HG02973 (cell line): ENCODE measurements around the gene UBASH3B.
"Not testable (repeated sequence)": the region's sequence is repeated elsewhere in the genome, so short reads cannot be mapped to it uniquely, and the experiment has no call there.

Source experiments
- ATAC-seq: cut with Tn5 transposase; IDR thresholded peaks from one replicate; pipeline ENCODE4 v1.9.1; 2021; ENCODE audit warnings: moderate library complexity; ENCODE audit not compliant: unreplicated experiment

Gene UBASH3B

DNA sequence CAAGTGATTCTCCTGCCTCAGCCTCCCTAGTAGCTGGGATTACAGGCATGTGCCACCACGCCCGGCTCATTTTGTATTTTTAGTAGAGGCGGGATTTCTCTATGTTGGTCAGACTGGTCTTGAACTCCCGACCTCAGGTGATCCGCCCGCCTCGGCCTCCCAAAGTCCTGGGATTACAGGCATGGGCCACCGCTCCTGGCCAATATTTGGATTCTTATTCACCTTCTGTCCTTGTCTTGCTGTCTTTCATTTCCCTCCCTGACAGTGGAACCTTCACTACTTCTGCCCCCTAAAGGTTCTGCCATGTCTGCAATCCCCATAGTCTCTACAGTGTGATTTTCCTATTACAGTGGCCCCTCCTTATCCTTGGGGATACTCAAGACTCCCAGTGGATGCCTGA is 75.2 kb downstream of the UBASH3B start:
- ATAC-seq = not testable (repeated sequence)

DNA sequence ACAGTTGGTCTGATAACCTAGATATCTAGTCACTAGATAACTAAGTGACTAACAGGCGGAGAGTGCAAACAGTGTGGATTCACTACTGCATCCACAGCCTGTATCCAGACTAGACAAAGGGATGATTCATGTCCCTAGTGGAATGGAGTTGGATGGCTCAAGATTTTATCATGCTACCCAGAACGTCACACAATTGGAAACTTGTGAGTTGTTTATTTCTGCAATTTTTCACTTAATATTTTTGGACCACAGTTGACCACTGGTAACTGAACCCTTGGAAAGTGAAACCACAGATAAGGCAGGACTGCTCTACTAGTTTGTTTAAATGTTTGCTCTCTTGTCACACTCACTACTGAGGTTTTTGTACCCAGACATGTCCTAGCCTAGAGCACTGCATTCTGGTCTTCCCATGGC is 76.0 kb downstream of the UBASH3B start:
- no peak for ATAC-seq

DNA sequence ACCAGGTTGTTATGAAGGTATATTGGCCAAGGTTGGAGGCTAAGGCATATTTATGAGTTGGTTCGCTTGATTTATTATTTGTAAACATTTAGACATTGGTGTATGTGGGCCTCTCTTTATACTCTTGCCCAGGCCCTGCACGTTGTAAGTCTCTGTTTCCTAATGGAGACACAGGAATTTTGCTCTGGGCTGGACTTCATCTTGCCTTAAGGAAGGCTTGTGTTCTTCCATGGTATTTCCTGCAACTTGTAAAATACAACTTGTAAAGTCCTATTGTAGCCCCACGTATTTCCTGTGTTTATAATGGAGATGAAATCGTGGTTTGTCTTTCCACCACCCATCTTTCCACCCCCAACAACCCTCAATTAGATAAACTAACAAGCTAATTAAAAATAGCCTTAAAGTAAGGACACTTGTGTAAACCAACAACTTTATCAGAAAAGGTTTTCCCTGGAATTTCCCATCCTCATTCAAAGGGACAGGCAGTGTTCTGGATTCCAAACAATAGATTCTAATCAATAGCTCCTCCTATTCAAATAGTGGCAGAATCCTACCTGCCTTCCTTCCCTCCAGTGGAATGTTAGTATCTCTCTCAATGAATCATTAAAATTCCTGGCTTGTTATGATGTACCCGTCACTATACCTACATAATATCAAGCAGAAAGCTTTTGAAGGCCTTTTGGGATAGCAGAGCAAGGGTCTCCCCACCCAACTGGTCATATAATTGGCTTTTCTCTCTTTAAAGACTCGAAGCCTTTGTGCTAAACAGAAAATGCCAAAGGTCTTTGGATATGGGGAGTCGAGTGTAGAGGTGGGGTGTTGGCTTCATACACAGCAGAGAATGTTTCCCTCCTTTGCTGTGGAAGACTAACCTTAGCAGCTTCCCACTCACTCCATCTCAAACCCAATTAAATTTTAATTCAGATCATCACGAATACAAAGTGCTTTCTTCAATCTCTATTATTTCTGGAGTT is 77.1 kb downstream of the UBASH3B start:
- ATAC-seq = no peak

DNA sequence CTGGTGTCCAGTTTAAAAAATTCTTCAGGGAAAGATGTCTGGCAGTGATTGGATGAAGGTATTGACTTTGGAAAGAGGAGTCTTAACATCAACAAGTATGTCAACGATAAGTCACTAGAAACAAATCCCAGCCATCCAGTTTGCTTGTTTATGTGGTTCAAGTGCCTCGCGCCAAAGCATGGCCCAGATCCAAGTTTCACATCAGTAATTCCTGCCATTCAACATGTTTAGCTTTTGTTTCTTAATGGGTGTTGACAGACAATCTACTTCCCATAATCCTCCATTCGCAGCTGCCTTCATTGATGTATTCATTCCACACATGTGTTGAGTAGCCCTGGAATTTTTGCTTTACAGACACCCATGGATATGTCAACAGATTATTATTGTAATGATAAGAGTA is 77.8 kb downstream of the UBASH3B start:
- ATAC-seq = no peak

DNA sequence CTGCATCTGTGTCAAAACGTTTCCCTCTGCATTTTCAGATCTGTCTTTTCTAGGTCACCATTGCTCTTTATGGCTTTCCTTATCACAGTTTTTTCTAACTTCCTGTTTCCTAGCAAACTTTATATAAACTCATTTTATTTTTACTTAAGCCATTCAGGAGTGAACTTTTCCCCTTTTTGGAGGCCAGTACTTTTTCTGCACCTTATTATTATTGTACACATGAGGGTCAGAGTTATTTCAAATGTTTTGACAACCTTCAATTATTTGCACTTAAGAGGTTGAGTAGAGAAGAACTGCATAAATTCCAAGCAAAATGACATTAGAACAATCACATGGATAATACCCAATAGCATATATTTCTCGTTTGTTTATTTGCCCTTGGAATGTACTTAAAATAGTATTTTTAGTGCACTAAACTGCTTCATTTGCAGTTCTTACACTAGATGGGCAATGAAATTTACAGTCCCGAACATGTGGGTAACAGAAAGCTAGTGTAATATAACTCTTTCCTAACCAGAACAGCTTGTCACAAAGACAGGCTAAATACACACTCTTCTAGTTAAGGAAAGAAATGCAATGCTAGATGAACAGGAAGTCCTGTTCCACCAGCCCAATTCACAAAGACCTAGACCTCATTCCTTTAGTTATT is 79.5 kb downstream of the UBASH3B start:
- no peak for ATAC-seq

DNA sequence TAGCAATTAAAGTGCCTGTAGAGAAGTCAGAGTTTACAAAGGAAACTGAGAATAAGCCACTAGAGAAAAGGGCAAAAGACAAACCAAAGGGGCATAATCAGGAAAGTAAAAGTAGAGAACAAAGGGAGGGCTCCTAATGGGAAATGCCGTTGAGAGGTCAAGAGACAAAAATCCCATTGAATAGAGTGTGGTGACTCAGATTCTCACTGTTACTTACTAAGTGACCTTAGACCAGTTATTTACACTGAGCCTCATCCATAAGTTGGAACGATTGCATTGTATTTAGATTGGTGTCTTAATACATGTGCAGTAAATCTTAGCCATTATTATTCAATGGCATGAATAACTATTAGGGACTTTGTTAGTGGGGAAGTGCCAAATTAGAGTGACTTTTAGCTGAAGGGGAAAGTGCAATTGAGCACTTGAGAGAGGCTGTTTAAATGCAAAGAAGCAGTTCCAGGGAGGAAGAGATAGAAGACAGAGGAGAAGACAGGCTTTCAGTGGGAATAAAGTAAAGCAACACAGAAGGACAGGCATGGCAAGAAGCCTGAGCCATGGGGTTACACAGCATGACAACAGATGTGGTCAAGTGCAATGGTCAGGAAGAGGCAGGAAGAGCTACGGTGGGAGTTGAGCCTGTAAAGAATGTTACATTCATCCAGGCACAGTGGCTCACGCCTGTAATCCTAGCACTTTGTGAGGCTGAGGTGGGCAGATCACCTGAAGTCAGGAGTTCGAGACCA is 82.6 kb downstream of the UBASH3B start:
- no peak for ATAC-seq

DNA sequence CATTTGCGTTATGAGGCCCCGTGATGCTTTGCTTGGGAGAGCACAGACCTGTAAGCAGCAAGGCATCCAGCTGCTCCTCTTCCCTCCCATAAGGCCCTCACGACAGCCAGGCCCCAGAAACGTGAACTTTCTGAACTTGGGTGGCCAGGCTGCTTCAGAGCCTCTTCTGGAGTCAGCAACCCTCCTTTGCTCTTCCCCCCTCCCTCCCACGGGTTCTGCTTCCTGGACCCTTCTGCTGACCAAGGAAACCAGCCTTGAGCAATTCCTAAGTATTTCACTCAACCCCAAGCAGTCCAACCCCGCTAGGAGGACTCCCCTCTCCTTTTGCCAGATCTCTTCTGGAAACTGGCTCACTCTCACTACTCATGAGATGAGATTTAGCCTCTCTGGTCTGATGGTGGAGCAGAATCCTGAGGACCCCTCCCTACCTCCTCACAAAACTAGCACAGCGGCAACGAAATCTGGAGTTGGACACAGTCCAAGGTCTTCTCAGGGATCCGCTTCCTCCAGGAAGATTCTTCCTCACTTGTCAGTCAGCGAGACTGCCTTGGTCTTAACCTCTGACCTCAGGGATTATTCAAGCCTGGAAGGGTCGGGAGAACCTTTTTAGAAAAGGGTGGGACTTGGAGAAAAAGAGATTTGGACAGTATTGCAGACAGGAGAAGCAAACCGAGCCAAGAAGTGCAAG is 86.2 kb downstream of the UBASH3B start:
- no peak for ATAC-seq

DNA sequence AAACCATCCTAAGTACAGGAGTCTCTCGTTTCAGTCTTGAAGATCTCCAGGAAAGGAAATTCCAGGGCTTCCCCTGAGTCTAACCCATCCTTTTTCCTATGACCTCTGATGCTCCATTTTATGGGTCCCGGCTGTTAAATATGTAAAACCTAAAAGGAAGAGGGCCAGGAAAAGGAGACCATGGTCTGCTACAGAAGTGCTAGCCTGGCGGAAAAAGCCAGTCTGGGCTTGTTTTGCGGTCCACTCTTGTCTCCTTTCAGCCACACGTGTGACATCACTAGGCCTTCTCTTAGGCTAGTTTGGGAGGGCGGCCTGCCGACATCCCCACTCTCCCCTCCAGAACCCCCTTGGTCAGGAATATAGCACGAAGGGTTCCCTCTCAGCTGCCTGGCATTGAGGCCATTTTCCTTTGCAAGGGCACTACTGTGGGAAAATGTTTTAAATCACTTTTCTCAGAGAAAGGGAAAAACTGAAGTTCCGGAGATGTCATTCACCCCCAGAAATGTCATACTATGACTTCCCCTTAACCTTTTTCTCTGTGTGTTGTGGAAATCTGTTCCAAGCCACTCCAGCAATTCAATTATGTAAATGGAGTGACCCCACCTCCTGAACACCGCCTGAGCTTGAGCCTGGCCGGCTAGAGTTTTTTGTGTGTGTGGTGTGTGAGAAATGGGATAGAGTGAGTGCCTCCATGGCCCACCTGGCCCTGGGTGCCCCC is 86.9 kb downstream of the UBASH3B start:
- ATAC-seq = no peak

DNA sequence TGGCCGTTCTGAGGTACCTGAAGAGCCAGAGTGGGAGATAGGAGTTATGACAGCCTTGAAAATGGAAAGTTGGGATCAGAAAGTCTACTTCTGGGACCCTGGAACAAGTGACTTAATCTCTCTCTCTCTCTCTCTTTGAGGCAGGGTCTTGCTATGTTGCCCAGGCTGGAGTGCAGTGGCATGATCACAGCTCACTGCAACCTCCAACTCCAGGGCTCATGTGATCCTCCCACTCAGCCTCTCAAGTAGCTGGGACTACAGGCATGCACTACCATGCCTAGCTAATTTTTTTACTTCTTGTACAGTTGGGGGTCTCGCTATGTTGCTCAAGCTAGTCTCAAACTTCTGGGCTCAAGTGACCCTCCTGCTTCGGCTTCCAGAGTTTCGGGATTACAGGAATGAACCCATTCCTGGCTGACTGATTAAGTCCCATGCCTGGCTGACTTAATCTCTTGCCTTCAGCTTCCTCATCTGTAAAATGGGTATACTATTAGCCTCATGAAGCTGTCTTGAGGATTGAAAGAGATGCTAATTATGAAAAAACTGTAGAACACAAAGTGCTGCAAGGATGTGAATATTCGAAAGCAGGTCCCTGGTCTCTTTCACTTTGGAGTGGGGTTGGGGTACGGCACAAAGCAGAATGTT is 87.7 kb downstream of the UBASH3B start:
- no peak for ATAC-seq

DNA sequence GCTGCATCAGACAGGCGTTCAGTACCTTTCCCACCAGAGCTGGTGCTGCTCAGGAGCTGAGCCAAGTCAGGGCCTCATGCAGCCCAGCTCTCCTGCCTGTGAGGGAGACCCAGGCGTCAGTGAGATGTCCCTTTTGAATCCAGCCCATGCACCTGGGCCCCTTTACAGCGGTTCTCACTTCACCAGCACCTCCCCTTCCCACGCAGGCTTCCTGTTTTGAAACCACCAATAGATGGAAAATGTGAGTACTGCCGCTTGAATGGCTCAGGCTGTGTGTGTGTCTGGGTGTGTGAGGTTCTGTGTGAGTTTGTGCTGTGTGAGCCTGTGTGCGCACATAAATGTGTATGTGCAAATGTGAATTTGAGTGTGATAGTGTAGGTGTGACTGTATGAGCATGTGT is 88.4 kb downstream of the UBASH3B start:
- ATAC-seq = peak; percentile 41

DNA sequence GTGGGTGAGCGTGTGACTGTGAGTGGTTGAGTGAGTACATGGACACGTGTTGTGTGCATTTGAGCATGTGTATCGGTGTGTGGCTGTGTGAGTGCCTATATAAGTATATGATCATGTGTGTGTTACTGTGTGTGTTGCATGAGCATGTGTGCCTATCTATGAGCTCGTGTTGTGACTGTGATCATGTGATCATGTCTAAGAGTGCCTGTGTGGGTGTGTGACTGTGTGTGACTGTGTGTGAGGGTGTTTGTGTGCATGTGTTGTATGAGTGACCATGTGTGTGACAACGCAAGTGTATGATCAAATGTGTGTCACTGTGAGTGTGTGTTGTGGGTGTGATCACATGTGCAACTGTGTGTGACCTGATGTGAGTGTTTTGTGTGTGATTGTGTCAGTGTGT is 88.8 kb downstream of the UBASH3B start:
- no peak for ATAC-seq

DNA sequence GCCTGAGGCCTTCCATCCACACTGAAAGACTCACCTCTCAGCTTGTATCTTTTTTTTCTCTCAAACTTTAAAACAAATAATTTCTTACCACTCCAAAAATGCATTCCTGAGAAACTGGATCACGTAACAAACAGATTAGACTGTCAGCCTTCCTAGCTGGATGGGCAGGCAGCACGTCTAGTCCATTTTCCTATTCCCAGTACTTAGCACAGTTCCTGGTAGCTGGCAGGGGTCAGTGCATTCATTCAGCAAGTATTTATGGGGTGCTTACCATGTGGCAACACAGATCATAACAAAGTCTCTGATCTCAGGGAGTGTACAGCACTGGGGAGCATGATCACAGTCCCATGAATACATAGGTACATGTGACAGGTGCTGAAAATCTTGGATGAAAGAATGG is 89.6 kb downstream of the UBASH3B start:
- no peak for ATAC-seq

DNA sequence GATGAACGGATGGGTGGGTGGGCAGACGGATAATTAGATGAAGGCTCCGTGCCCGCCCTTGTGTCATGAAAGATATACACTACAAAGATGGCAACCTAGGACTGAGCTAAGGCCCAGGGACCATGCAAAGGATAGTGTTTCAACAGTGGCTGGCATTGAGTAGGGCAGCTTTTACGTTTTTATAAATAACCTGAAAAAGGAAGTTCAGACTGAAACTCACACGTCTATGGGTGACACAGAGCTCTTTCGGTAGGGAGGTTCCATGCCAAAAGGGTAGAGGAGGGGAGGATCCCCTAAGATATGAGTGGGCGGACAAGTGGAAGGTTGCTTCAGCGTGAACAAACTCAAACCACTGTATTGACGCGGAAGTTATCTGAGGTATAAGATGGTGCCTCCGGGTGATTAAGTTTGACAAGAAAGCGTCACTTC is 90.5 kb downstream of the UBASH3B start:
- peak; percentile 76 for ATAC-seq

DNA sequence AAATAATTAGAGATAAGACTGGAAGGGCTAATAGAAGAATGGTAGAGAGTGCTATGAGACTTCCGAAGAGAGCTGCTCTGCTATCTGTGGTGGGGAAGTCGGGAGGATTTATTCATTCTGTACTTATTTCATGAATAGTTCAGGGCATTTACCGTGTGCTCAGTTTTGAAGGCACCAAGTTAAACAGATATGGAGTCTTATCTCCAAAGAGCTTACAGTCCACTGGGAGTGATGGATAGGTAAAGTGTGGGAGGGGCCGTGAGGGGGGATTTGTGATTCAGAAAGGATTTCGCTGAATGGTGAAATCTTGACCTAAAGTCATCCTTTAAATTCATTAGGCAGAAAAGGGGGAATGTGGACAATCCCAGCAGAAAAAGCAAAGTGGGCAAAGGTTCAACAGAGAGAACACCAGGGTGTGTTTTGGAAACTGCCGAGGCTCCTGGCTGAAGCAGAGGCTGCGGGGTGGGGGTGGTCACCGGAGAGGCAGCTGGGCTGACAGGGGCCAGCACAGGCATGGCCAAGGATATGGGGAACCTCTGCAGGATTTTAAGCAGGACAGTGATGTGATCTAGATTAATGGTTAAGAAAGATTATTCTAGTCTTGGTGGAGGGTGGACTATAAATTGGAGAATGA is 91.2 kb downstream of the UBASH3B start:
- no peak for ATAC-seq

DNA sequence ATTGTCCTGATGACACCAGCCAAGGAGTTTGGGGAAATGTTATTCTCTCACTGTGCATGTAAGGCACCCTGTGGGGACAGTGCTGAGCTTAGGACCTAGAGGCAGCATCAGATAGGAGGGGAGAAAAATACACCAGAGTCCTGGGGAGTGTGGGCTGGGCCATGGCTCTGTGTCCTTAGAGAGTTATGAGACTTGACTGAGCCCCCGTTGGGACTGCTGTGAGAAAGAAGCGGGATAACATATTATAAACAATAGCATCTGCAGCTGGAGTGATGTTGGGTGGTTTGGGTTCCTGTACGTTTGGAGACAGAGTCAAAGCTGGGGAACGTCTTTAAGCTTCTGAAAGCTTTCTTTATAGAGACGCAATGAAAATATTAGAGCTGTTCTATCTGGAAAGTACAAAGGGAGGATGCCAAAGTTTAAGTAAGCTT is 91.8 kb downstream of the UBASH3B start:
- ATAC-seq = no peak

DNA sequence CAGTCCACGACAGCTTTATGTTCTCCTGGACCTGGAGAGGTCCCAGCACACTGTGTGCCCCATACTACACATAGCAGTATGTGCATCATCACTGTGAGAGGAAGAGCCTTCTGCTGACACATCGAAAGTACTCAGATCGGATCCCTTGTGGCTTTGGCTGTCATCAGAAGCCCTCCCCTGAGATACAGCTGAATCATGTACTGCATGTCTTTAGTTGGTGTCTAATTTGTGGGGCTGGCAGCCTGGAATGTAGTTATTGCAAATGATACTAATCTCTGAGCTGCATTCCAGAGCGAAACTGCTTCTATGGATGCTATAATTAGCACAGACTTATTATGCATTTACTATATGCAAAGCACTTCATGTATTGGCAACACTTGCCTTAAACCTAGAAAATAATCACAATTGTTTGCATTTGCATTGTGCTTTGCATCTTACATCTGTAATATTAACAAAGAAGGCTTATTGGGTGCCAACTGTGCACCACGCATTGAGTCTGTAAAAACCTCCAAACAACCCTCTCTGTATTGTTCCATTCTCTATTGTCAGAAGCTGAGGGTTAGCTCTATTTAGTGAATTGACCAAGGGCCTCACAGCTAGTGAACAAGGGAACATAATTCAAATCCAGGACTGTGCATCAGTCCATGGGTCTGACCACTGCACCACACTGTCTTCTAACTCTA is 93.6 kb downstream of the UBASH3B start:
- ATAC-seq = peak; percentile 84

DNA sequence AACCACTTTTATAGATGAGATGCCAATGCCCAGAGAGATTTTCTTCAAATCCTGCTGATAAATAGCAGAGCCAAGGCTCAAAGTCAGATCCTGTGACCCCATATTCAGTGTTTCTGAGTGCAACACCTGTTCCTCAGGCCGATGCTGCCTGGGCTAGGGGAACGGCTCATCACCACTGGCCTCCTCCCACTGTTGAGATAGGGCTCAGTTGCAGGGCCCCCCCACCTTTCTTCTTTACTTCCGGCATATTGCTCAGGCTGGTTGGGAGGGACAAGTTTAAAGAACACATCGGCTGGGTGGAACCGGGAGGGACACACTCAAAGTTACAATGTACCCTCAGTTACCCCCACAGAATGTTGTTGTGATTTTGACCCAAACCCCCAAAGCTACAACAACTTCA is 94.5 kb downstream of the UBASH3B start:
- ATAC-seq = no peak

DNA sequence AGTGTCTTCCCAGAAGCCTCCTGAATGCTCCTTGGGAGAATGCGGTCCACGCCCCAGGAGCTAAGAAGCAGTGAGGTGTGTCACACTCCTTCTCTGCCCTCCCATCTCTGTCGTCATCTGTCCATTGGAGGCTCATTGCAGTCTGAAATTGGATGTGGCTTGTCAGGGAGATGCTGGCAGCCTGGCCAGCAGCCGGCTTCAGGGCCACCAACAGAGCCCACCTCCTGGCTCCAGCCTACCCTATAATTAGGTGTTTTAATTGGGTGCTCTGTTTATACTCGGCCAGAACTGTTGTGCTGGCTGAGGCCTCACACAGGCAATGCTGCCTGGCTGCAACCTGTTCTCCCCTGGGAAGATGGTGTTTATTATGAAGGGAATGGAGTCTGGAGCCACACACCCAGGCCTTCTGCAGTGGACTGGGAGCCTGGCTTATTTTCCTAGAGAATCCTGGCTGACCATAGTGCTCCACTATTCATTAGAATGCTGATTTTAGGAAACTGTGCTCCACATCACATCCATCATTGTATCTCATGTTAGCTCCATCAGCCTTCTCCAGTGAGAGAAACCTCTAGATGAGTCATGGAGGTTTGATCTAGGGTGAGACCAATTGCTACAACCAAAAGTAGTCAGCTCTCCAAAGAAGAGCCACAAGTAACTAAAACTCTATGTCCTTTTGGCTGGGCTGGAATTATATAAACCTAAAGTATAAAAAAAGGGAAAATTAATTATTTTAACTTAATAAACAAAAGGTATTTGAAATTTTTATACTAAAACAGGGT is 96.0 kb downstream of the UBASH3B start:
- no peak for ATAC-seq
